Activated effector memory CD4-positive, alpha-beta T cell treated with Interleukin-2 at 50 U/mL for 16 hours (primary cell): ENCODE data around the gene EFS.

Source experiments
- DNase-seq: peaks from one replicate; pipeline ENCODE4 v3.0.0-alpha.2; 2020

The EFS gene

GRCh38 chr14:23324455-23324846, 40.5 kb downstream of the EFS start:
- no peak for DNase-seq

GRCh38 chr14:23323838-23324454, 41.0 kb downstream of the EFS start:
- no peak for DNase-seq

GRCh38 chr14:23322568-23323517, 42.1 kb downstream of the EFS start:
- DNase-seq, result no peak

- DNase-seq, result peak; percentile 31
Observed at GRCh38 chr14:23321572-23322547, 43.1 kb downstream of the EFS start.

- DNase-seq, result peak; percentile 97
Observed at GRCh38 chr14:23320584-23321571, 44.1 kb downstream of the EFS start, which contains the start of gene PABPN1. PABPN1 (plus strand) TSS chr14:23321457; CDS start chr14:23321470, 13 bp downstream.

GRCh38 chr14:23319746-23320583, 45.0 kb downstream of the EFS start:
- DNase-seq, result no peak

GRCh38 chr14:23316300-23316699, 48.7 kb downstream of the EFS start:
- DNase-seq, result no peak

- DNase-seq, result no peak
Observed at GRCh38 chr14:23310546-23310945, 54.4 kb downstream of the EFS start.

- DNase-seq, result no peak
Observed at GRCh38 chr14:23308721-23309445, 56.1 kb downstream of the EFS start.

- no peak for DNase-seq
Observed at GRCh38 chr14:23307687-23308644, 57.0 kb downstream of the EFS start.

- no peak for DNase-seq
Observed at GRCh38 chr14:23307146-23307530, 57.8 kb downstream of the EFS start.

- DNase-seq, result no peak
Observed at GRCh38 chr14:23306412-23307145, 58.4 kb downstream of the EFS start, which contains the start of gene BCL2L2. BCL2L2 (plus strand) TSS chr14:23306833; CDS start chr14:23307768, 935 bp downstream.
